B cell (primary cell): ENCODE measurements around the gene FZR1.

Experiments
- EZH2 ChIP-seq: IDR thresholded peaks from 2 replicates; pipeline ENCODE4 v1.6.1; 2012; ENCODE audit warnings: borderline replicate concordance, low read depth, mild to moderate bottlenecking, moderate library complexity, low read length; ENCODE audit not compliant: insufficient read depth, poor library complexity, severe bottlenecking
- TF ChIP-seq, protein P1 (sequence below): fragments of 200-600 bp; IDR thresholded peaks from one replicate; pipeline ENCODE4 v1.8.0; 2022; ENCODE audit warnings: antibody characterized with exemption, mild to moderate bottlenecking

GRCh38 chr19:3491396-3492119 is 14.6 kb upstream of the FZR1 start:
- TF ChIP-seq, protein P1, sequence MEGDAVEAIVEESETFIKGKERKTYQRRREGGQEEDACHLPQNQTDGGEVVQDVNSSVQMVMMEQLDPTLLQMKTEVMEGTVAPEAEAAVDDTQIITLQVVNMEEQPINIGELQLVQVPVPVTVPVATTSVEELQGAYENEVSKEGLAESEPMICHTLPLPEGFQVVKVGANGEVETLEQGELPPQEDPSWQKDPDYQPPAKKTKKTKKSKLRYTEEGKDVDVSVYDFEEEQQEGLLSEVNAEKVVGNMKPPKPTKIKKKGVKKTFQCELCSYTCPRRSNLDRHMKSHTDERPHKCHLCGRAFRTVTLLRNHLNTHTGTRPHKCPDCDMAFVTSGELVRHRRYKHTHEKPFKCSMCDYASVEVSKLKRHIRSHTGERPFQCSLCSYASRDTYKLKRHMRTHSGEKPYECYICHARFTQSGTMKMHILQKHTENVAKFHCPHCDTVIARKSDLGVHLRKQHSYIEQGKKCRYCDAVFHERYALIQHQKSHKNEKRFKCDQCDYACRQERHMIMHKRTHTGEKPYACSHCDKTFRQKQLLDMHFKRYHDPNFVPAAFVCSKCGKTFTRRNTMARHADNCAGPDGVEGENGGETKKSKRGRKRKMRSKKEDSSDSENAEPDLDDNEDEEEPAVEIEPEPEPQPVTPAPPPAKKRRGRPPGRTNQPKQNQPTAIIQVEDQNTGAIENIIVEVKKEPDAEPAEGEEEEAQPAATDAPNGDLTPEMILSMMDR, result no peak
- TF ChIP-seq EZH2, result no peak
